ENCODE results near the gene MYCBP2.

- no peak for TF ChIP-seq CTCF (conservative IDR thresholded peaks at IDR 0.05; ENCODE audit: low read depth, low read length)
- TF ChIP-seq EZH2 (IDR thresholded peaks at IDR 0.05; ENCODE audit: borderline replicate concordance, low read depth, low read length, poor library complexity, severe bottlenecking), result no peak
Observed at GRCh38 chr13:77114271-77114670, 212.6 kb downstream of the MYCBP2 start.
